OCI-M2 (cell line): ENCODE results near the gene NOSIP.
A peak's percentile ranks its signal among the peaks of the same experiment; 100 is the strongest.

Experiments
- DNase-seq: peaks from one replicate; lab custom pipeline; 2025; ENCODE audit not compliant: unreplicated experiment; lab: John Stamatoyannopoulos, UW

Gene NOSIP

GRCh38 chr19:49552749-49553148 is 27.6 kb downstream of the NOSIP start:
- DNase-seq: no peak

GRCh38 chr19:49551531-49551930 is 28.8 kb downstream of the NOSIP start:
- DNase-seq: no peak

- no peak for DNase-seq
Observed at GRCh38 chr19:49549045-49549444, 31.3 kb downstream of the NOSIP start.

- DNase-seq: peak; percentile 22
Observed at GRCh38 chr19:49546825-49547565, 33.4 kb downstream of the NOSIP start.

- no peak for DNase-seq
Observed at GRCh38 chr19:49544154-49544553, 36.2 kb downstream of the NOSIP start.

GRCh38 chr19:49543032-49543431 is 37.3 kb downstream of the NOSIP start:
- DNase-seq: no peak

- no peak for DNase-seq
Observed at GRCh38 chr19:49542446-49542845, 37.9 kb downstream of the NOSIP start.

- no peak for DNase-seq
Observed at GRCh38 chr19:49541914-49542313, 38.4 kb downstream of the NOSIP start.

- DNase-seq: no peak
Observed at GRCh38 chr19:49539192-49539952, 41.0 kb downstream of the NOSIP start.

- DNase-seq: no peak
Observed at GRCh38 chr19:49538643-49539042, 41.7 kb downstream of the NOSIP start.

GRCh38 chr19:49536921-49537462 is 43.4 kb downstream of the NOSIP start:
- no peak for DNase-seq

GRCh38 chr19:49534632-49535385 is 45.5 kb downstream of the NOSIP start:
- DNase-seq: no peak

- DNase-seq: peak; percentile 94
Observed at GRCh38 chr19:49533551-49534488, 46.5 kb downstream of the NOSIP start.

- no peak for DNase-seq
Observed at GRCh38 chr19:49530708-49531107, 49.6 kb downstream of the NOSIP start.

GRCh38 chr19:49528211-49528771 is 52.1 kb downstream of the NOSIP start:
- no peak for DNase-seq

- DNase-seq: no peak
Observed at GRCh38 chr19:49524812-49525455, 55.4 kb downstream of the NOSIP start.

GRCh38 chr19:49520705-49521319 is 59.5 kb downstream of the NOSIP start:
- no peak for DNase-seq

GRCh38 chr19:49518033-49518432 is 62.3 kb downstream of the NOSIP start:
- DNase-seq: no peak

GRCh38 chr19:49515767-49516166 is 64.6 kb downstream of the NOSIP start:
- DNase-seq: peak; percentile 37
